DMS53 (cell line): ENCODE data around the gene TMEM135.

Source experiments
- DNase-seq: peaks from one replicate; lab custom pipeline; 2025; lab: John Stamatoyannopoulos, UW

The TMEM135 gene

GRCh38 chr11:87353771-87354345 lies 316.1 kb downstream of the TMEM135 start:
- DNase-seq = no peak

- no peak for DNase-seq
Observed at GRCh38 chr11:87355596-87355995, 317.9 kb downstream of the TMEM135 start.

- DNase-seq = peak; percentile 23
Observed at GRCh38 chr11:87356428-87356827, 318.7 kb downstream of the TMEM135 start.

GRCh38 chr11:87358461-87358860 lies 320.7 kb downstream of the TMEM135 start:
- DNase-seq = no peak

- peak; percentile 73 for DNase-seq
Observed at GRCh38 chr11:87359401-87359800, 321.7 kb downstream of the TMEM135 start.

- no peak for DNase-seq
Observed at GRCh38 chr11:87361891-87362290, 324.2 kb downstream of the TMEM135 start.

- no peak for DNase-seq
Observed at GRCh38 chr11:87366346-87366745, 328.6 kb downstream of the TMEM135 start.

GRCh38 chr11:87366763-87367405 lies 329.1 kb downstream of the TMEM135 start:
- no peak for DNase-seq

- no peak for DNase-seq
Observed at GRCh38 chr11:87368151-87368550, 330.4 kb downstream of the TMEM135 start.

GRCh38 chr11:87368858-87369480 lies 331.2 kb downstream of the TMEM135 start:
- DNase-seq = no peak

- no peak for DNase-seq
Observed at GRCh38 chr11:87369888-87370287, 332.2 kb downstream of the TMEM135 start.

- no peak for DNase-seq
Observed at GRCh38 chr11:87372065-87372464, 334.3 kb downstream of the TMEM135 start.
